WTC11 (cell line): ENCODE results near the gene USB1. TPM values are rescaled to one million over a fixed set of nuclear protein-coding genes. Genes with fewer than 3 reads are reported as not detected.
A peak's percentile ranks its signal among the peaks of the same experiment; 100 is the strongest.

ENCODE experiments used
- ATAC-seq: fragments of 200-7000 bp; cut with Tn5 transposase; 2 replicates; pipeline ENCODE4 v1.10.0; 2021; ENCODE audit warnings: mild to moderate bottlenecking, moderate library complexity
- CTCF ChIA-PET: fragments of 300-600 bp; sonication (Branson Sonifier 250); formaldehyde crosslinking; loops from one replicate; lab custom pipeline; 2021; ENCODE audit warnings: antibody characterized with exemption; lab: Charles Lee
- POLR2A ChIA-PET: fragments of 350-600 bp; sonication (Branson Sonifier 250); formaldehyde crosslinking; loops from one replicate; lab custom pipeline; 2021; ENCODE audit warnings: antibody characterized with exemption; lab: Charles Lee
- DNase-seq: peaks from one replicate; pipeline ENCODE4 v3.0.0; 2021; ENCODE audit warnings: low spot score
- H3K27ac Mint-ChIP-seq: 2 replicates; pipeline ENCODE4 v1.8.0; 2021; ENCODE audit warnings: mixed read lengths
- H3K27me3 Mint-ChIP-seq: 2 replicates; pipeline ENCODE4 v1.8.0; 2021; ENCODE audit warnings: low read depth, mild to moderate bottlenecking, moderate library complexity, mixed read lengths
- H3K36me3 Mint-ChIP-seq: 2 replicates; pipeline ENCODE4 v1.8.0; 2021; ENCODE audit warnings: mixed read lengths
- H3K4me1 Mint-ChIP-seq: 2 replicates; pipeline ENCODE4 v1.8.0; 2022; ENCODE audit warnings: mixed read lengths
- H3K4me3 Mint-ChIP-seq: 2 replicates; pipeline ENCODE4 v1.8.0; 2021; ENCODE audit warnings: mild to moderate bottlenecking, moderate library complexity, mixed read lengths
- H3K9me3 Mint-ChIP-seq: 2 replicates; pipeline ENCODE4 v1.8.0; 2021; ENCODE audit warnings: mixed read lengths
- CTCF ChIP-seq: fragments of 200-600 bp; IDR thresholded peaks from 2 replicates; pipeline ENCODE4 v1.8.0; 2022; ENCODE audit warnings: antibody characterized with exemption
- E2F1 ChIP-seq: sonication (generic); formaldehyde crosslinking; IDR thresholded peaks from 2 replicates; pipeline ENCODE4 v1.8.0; 2022; ENCODE audit warnings: mild to moderate bottlenecking, missing genetic modification reagents
- FOXP1 ChIP-seq: sonication (generic); formaldehyde crosslinking; IDR thresholded peaks from 2 replicates; pipeline ENCODE4 v1.8.0; 2022; ENCODE audit warnings: missing genetic modification reagents, mild to moderate bottlenecking, moderate library complexity, borderline replicate concordance
- JAZF1 ChIP-seq: fragments of 250-450 bp; sonication (Bioruptor Pico); IDR thresholded peaks from 2 replicates; pipeline ENCODE4 v1.9.0; 2021; ENCODE audit warnings: moderate library complexity, mild to moderate bottlenecking, inconsistent platforms
- MAX ChIP-seq: sonication (generic); formaldehyde crosslinking; IDR thresholded peaks from 2 replicates; pipeline ENCODE4 v1.8.0; 2022; ENCODE audit warnings: mild to moderate bottlenecking, missing genetic modification reagents
- MLX ChIP-seq: sonication (generic); formaldehyde crosslinking; IDR thresholded peaks from 2 replicates; pipeline ENCODE4 v1.8.1; 2023; ENCODE audit warnings: mild to moderate bottlenecking, missing genetic modification reagents, moderate library complexity
- SMAD3 ChIP-seq: sonication (generic); formaldehyde crosslinking; IDR thresholded peaks from 2 replicates; pipeline ENCODE4 v1.8.0; 2022; ENCODE audit warnings: missing genetic modification reagents, mild to moderate bottlenecking, borderline replicate concordance
- SP1 ChIP-seq: sonication (generic); formaldehyde crosslinking; conservative IDR thresholded peaks from 2 replicates; pipeline ENCODE4 v1.8.1; 2022; ENCODE audit warnings: missing genetic modification reagents
- TEAD1 ChIP-seq: sonication (generic); formaldehyde crosslinking; IDR thresholded peaks from 2 replicates; pipeline ENCODE4 v1.8.0; 2022; ENCODE audit warnings: mild to moderate bottlenecking, missing genetic modification reagents
- ZBTB43 ChIP-seq: sonication (generic); formaldehyde crosslinking; IDR thresholded peaks from 2 replicates; pipeline ENCODE4 v1.8.1; 2023; ENCODE audit warnings: mild to moderate bottlenecking, missing genetic modification reagents
- ZMAT4 ChIP-seq: fragments of 250-450 bp; sonication (Bioruptor Pico); IDR thresholded peaks from 2 replicates; pipeline ENCODE4 v1.9.0; 2021; ENCODE audit warnings: mild to moderate bottlenecking
- ZNF219 ChIP-seq: sonication (generic); formaldehyde crosslinking; IDR thresholded peaks from 2 replicates; pipeline ENCODE4 v1.8.0; 2023; ENCODE audit warnings: missing genetic modification reagents, mild to moderate bottlenecking, borderline replicate concordance
- total RNA-seq: library from RNA; stranded (reverse); gene quantifications from 3 replicates; pipeline ENCODE4 v1.2.3, GENCODE V29; 2021

Gene USB1
- total RNA-seq, 1 experiment from 2014 or later: 67.1 TPM

- TF ChIP-seq JAZF1 (CRISPR knock-in tag) (no peak), ZMAT4 (CRISPR knock-in tag) (no peak), ZNF219 (CRISPR knock-in tag) (no peak)
These were observed 43.9 kb downstream of the USB1 start (continued) for GRCh38 chr16:58045096-58045495.

GRCh38 chr16:58046054-58046881, 45.1 kb downstream of the USB1 start:
- Mint-ChIP-seq H3K4me3 (no peak overlapping the region), H3K36me3 (peaks cover 9% of the 10 kb centered on the region), H3K27me3 (no peaks in the 10 kb centered on the region), H3K4me1 (peaks cover 20% of the 10 kb centered on the region), H3K9me3 (peaks cover 7% of the 10 kb centered on the region), H3K27ac (no peak overlapping the region)
- ATAC-seq: no peak
- ChIA-PET CTCF (interaction anchor here (1.0 to 4.7 kb wide), 5 partner anchors 12 to 83 kb away, joined by 3 to 36 read pairs (median 5); partner anchors contain the start of gene CFAP20), POLR2A (no interaction called here)
- no peak for TF ChIP-seq E2F1 (CRISPR knock-in tag)
- 0 out of 2 replicates have a peak, but pooled peaks have one; percentile 4 for TF ChIP-seq TEAD1 (CRISPR knock-in tag)
- DNase-seq: no peak

- H3K27me3 Mint-ChIP-seq: no peaks in the 10 kb centered on the region
- peaks cover 20% of the 10 kb centered on the region for H3K4me1 Mint-ChIP-seq
- no peak overlapping the region for H3K4me3 Mint-ChIP-seq
- no peak for ATAC-seq
- POLR2A ChIA-PET: no interaction called here
- CTCF ChIA-PET: interaction anchor here (0.9 to 4.7 kb wide), 6 partner anchors 13 to 82 kb away, joined by 3 to 36 read pairs (median 8); partner anchors contain the start of gene CFAP20
- H3K27ac Mint-ChIP-seq: no peak overlapping the region
- H3K36me3 Mint-ChIP-seq: peaks cover 9% of the 10 kb centered on the region
- no peak for DNase-seq
- no peak for TF ChIP-seq MAX (CRISPR knock-in tag)
- no peak for TF ChIP-seq FOXP1 (CRISPR knock-in tag)
- no peak for TF ChIP-seq CTCF
- no peak for TF ChIP-seq SP1 (CRISPR knock-in tag)
- TF ChIP-seq ZBTB43 (CRISPR knock-in tag): no peak
- no peak for TF ChIP-seq SMAD3 (CRISPR knock-in tag)
- TF ChIP-seq MLX: no peak
- peaks cover 7% of the 10 kb centered on the region for H3K9me3 Mint-ChIP-seq
These were observed 45.7 kb downstream of the USB1 start for GRCh38 chr16:58046936-58047335.
